Suppressor macrophage (primary cell): ENCODE results near the gene GEMIN7.

ENCODE experiments used
- DNase-seq, 4 experiments: peaks; one replicate each; pipeline ENCODE4 v3.0.0-alpha.2; 2020 to 2022

Gene GEMIN7

GRCh38 chr19:45061965-45062364, 17.1 kb upstream of the GEMIN7 start:
- no peak for DNase-seq

DNA sequence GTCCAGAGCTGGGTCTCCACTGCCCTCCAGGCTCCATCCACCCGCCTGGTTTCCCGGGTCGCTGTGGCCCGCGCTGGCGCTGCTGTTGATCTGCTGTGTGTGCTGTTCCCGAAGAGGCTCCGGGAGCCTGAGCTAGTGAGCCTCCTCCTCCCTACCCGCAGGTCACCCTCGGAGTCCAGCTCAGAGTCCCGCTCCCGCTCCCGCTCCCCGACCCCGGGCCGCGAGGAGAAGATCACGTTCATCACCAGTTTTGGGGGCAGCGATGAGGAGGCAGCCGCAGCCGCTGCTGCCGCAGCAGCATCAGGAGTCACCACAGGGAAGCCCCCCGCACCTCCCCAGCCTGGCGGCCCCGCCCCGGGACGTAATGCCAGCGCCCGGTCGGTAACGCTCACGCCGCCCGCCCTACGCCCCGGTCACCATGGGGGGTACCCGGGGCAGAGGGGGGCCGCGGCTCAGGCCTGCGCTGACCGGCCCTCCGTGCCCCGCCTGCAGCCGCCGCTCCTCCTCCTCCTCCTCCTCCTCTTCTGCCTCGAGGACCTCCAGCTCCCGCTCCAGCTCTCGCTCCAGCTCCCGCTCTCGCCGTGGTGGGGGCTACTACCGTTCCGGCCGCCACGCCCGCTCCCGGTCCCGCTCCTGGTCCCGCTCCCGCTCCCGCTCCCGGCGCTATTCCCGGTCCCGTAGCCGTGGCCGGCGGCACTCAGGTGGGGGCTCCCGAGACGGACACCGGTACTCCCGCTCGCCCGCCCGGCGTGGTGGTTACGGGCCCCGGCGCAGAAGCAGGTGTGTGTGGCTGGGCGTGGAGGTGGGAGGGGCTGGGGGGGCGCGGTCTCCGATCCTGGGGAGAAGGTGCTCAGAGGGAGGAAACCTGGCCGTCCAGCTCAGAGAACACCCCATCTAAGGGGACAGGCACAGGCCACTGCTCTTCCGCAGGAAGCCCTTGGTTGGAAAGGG, 14.9 kb upstream of the GEMIN7 start:
- DNase-seq = no peak

DNA sequence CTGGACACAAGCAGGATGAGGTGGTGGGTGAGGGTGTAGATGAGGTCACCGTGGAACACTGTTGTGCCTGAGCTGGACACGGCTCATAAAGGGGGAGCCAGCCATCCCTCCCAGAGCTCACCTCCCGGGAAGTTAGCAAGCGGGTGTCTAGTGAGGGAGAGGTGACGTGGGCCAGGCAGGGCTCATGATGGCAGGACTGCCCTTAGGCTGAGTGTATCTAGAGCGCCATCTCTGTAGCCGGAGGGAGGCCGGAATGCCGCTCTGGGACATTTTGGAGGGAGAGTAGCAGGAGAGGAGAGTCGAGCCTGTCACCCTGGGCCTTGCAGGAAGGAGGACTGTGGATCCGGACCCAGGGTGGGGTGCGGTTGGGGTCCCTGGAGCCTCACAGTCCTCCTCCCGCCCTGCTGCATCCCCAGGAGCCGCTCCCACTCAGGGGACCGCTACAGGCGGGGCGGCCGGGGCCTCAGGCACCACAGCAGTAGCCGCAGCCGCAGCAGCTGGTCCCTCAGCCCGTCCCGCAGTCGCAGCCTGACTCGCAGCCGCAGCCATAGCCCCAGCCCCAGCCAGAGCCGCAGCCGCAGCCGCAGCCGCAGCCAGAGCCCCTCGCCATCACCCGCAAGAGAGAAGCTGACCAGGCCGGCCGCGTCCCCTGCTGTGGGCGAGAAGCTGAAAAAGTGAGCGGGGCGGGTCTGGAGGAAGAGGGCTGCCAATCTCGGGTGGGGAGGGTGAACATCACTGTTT, 12.0 kb upstream of the GEMIN7 start:
- no peak for DNase-seq

GRCh38 chr19:45068041-45068440, 11.0 kb upstream of the GEMIN7 start:
- no peak for DNase-seq

DNA sequence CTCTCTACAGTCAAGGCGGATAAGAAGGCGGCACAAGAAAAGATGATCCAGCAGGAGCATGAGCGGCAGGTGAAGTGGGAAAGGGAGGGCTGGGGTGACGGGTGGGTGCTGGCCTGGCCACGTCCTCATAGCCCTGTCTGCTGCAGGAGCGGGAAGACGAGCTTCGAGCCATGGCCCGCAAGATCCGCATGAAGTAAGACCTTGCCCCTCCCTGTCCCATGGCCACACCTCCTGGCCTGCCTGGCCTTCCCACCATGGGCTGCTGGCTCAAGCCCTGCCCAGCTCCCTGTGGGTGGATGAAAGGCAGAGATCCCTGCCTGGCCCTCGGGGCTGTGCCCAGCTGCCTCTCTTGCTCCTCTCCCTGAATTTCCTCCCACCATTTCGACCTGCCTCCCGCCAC, 10.0 kb upstream of the GEMIN7 start:
- peak; percentile 31 to 73 (median 56) for DNase-seq

- no peak for DNase-seq
Observed at GRCh38 chr19:45070214-45070613, 8.8 kb upstream of the GEMIN7 start.

DNA sequence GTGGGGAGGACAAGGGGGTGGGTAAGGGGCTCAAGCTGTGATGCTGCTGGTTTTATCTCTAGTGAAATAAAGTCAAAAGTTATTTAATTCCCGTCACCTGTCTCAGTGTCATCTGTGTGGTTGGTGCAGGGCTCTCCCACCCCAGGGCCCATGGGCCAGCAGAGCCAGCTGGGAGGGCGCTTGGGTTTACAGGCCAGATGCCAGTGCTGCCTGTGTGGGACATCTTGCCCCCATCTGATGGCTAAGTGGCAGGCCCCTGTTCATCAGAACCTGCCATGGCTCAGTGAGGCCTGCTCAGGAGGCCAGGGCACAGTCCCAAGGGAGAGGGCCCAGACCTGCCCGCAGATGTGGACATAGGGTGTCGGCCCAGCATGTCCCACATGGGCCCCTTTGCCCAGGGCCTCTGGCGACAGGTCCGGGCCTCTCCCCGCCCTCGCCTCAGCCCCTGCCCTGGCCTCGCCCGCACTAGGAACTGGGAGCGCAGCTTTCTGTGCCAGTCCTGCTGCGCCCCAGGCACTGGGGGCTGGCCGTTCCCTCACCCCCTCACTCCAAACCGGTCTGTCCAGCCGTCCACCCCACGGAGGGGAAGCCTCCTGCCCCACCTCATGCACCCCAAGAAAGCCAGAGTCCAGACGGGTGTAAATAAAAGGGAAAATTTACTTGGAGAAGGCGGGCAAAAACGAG, 8.1 kb upstream of the GEMIN7 start:
- no peak for DNase-seq

- DNase-seq = no peak
Observed at GRCh38 chr19:45071545-45071938, 7.5 kb upstream of the GEMIN7 start.

DNA sequence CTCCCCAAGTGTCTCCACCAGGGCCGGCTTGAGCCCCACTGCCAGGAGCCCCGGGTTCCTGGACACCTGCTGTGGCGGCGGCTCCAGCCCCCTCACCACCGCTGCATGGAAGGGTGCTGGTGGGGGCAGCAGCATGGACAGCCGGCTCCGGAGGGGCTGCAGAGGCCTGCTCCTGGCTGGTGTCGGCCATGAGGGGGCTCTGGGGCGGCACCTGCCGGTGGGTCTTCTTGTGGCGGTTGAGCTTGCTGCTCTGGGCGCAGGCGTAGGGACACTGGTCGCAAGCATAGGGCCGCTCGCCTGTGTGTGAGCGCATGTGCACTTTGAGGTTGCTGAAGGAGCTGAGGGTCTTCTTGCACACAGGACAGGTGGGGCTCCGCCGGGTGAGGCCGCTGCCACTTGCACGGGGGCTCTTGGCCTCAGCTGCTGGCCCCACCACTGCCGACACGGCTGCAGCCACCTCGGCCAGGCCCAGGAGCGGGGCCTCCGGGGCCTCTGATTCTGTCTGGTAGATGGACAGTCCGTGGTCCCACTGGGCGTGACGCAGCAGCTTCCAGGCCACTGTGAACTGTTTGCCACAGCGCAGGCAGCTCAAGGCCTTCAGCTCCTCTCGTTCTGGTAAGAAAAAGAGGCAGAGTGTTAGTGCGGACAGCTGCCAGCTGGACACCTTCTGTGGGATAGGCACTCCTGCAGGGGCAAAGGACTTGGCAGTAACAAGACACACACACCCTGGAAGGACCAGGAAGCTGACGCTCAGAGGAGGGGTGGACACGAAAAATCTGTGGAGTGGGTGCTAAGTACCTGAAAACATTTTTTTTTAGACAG, 6.9 kb upstream of the GEMIN7 start:
- DNase-seq = no peak

GRCh38 chr19:45074744-45075300, 4.2 kb upstream of the GEMIN7 start:
- no peak for DNase-seq

DNA sequence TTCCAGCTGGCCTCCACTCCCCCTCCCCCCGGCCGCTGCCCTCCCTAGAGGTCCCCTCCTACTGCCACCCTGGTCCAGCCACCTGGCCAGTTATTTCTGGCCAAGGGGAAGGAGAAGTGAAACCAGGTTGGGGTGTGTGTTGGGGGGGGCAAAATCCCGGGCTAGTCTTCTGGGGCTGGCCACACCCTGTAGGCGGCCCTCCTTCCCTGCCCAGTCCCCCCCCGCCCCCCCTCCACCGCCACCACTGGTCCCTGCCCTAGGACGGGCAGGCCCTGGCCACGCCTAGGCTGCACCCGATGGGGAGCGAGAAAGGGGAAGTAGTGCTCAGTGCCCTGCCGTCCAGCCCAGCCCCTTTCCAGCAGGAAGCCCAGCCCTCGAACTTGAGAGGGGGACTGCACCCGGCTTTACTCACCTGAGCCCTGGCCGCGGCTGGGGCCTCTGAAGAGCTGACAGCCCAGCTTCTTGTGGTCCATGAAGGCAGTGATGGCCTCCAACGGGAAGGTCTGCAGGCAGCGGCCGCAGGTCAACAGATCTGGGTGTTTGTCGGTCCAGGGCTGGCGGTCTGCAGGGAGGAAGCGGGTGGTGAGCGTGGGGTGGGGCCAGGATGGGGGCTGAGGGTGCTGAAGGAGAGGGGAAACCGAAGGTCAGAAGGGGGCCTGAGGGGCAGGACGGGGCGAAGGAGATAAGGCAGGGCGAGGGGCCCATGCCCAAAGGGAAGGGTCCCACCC, 3.6 kb upstream of the GEMIN7 start:
- DNase-seq = peak; percentile 91 to 96 (median 96)

GRCh38 chr19:45076029-45076850, 2.8 kb upstream of the GEMIN7 start, which contains the start of gene ZNF296:
TSS of gene ZNF296 (minus strand) at chr19:45076478. CDS start at chr19:45076373, 105 bp downstream.
- DNase-seq = peak; percentile 78 to 91 (median 86)

- DNase-seq = no peak
Observed at GRCh38 chr19:45076851-45077730, 2.0 kb upstream of the GEMIN7 start.

DNA sequence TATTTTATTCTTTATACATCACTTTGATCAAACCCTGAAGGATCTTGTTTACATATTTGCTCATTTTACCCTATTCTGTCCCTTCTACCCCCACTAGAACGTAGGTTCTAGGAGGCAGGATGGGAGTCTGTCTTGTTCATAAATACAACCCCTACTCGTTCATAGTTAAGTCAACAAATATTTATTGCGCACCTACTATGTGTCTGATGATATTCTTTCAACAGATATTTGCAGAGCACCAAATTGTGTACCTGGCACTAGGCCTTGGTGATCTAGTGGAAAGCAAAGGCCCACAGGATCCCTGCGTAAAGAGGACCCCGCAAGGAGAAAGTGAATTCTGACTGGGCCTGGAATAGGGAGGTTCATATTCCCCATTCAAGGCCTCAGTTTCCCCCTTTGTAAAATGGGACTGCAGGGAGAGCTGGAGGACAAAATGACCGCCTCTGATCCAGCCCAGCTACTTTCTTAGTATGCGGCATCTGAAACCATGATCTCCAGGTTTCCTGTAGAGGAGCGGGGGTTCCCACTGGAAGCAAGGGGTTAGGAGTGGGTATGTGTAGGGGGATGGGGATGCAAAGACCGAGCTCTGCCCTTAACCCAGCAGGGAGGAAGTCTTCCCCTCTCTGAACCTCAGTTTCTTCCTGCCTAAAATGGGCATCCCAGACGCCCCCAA, 534 bp upstream of the GEMIN7 start:
- DNase-seq = no peak

DNA sequence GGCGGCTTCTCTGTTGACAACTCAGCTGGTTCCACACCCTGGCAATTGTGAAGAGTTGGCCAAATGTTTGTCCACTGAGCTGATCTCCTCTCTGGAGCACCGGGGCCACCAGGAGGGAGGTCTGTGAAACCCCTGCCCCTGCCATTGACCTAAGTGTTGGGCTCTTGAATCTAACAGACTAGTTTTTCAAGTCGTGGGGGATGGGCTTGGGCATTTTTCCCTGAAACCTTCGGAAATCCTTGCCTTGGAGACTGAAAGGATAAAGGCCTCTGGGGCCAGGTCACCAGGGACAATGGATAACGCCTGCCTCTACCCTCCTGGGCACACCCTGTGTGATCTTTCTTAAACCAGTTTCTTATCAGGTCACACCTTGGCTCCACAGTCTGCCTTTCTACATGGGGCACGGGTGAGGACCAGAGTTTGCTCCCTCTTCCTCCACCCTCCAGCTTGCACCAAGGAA, 881 bp downstream of the GEMIN7 start:
- DNase-seq = no peak

GRCh38 chr19:45082170-45082569, 3.1 kb downstream of the GEMIN7 start:
- no peak for DNase-seq

- DNase-seq = no peak
Observed at GRCh38 chr19:45086480-45086879, 7.4 kb downstream of the GEMIN7 start.

DNA sequence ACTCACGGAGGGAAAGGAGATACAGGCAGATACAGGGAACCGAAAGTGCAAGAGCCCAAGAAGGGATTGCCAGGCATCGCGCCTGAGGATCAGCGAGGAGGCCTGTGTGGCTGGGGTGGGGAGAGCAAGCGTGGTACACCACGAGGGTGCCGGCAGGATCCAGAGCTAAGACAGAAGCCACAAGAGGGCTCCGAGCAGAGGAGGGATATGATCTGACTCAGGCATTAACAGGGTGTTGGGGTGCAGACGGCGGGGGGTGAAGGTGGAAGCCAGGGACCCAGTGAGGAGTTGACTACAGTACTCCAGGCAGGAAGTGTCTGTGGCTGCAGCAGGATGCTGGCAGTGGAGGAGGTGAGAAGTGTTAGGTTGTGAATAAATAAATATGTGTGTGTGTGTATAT, 8.5 kb downstream of the GEMIN7 start:
- DNase-seq = peak in 3 of 4 experiments; percentile 41 to 64 (median 51)
